DMS 273 (cell line): ENCODE results near the gene PRPF31.

Experiments used
- DNase-seq: peaks from one replicate; lab custom pipeline; 2025; ENCODE audit not compliant: unreplicated experiment; lab: John Stamatoyannopoulos, UW

Gene PRPF31

GRCh38 chr19:54138489-54139256, 23.1 kb downstream of the PRPF31 start:
- DNase-seq, result peak; percentile 54

GRCh38 chr19:54141356-54141755, 25.8 kb downstream of the PRPF31 start:
- DNase-seq, result no peak

GRCh38 chr19:54142166-54142780, 26.7 kb downstream of the PRPF31 start:
- no peak for DNase-seq

GRCh38 chr19:54145541-54146158, 30.1 kb downstream of the PRPF31 start:
- DNase-seq, result no peak

GRCh38 chr19:54147676-54148075, 32.1 kb downstream of the PRPF31 start:
- no peak for DNase-seq

- no peak for DNase-seq
Observed at GRCh38 chr19:54148158-54148557, 32.6 kb downstream of the PRPF31 start.

- DNase-seq, result no peak
Observed at GRCh38 chr19:54149021-54149812, 33.7 kb downstream of the PRPF31 start.

GRCh38 chr19:54151362-54152035, 35.9 kb downstream of the PRPF31 start:
- DNase-seq, result no peak

- no peak for DNase-seq
Observed at GRCh38 chr19:54152267-54152666, 36.7 kb downstream of the PRPF31 start.

GRCh38 chr19:54152878-54153524, 37.4 kb downstream of the PRPF31 start:
- DNase-seq, result no peak

- DNase-seq, result no peak
Observed at GRCh38 chr19:54153731-54154326, 38.3 kb downstream of the PRPF31 start.

- DNase-seq, result no peak
Observed at GRCh38 chr19:54154603-54155345, 39.2 kb downstream of the PRPF31 start.

- DNase-seq, result peak; percentile 20
Observed at GRCh38 chr19:54155694-54156093, 40.1 kb downstream of the PRPF31 start.

GRCh38 chr19:54156490-54156889, 40.9 kb downstream of the PRPF31 start:
- no peak for DNase-seq

- DNase-seq, result no peak
Observed at GRCh38 chr19:54156953-54157352, 41.4 kb downstream of the PRPF31 start.

- peak; percentile 51 for DNase-seq
Observed at GRCh38 chr19:54158812-54159351, 43.3 kb downstream of the PRPF31 start.

- DNase-seq, result peak; percentile 100
Observed at GRCh38 chr19:54159352-54160181, 44.0 kb downstream of the PRPF31 start, which contains the start of gene LENG1. LENG1 (minus strand) TSS chr19:54159721; CDS start chr19:54159695, 26 bp downstream.
